OCI-M2 (cell line): ENCODE measurements around the gene NXF2B.
"Not testable (repeated sequence)": the region's sequence is repeated elsewhere in the genome, so short reads cannot be mapped to it uniquely, and the experiment has no call there.

ENCODE experiments used
- DNase-seq: peaks from one replicate; lab custom pipeline; 2025; ENCODE audit not compliant: unreplicated experiment; lab: John Stamatoyannopoulos, UW

NXF2B gene

GRCh38 chrX:102439908-102440307 lies at the start of gene NXF2B:
TSS of gene NXF2B (minus strand) at chrX:102440008. CDS start at chrX:102380036, 59,972 bp downstream.
- not testable (repeated sequence) for DNase-seq

- DNase-seq, result not testable (repeated sequence)
These were observed 39.0 kb upstream of the NXF2B start for GRCh38 chrX:102478765-102479164.

- DNase-seq, result not testable (repeated sequence)
These were observed 32.0 kb upstream of the NXF2B start, which contains the start of gene TCP11X2 for GRCh38 chrX:102471762-102472220. TSS of gene TCP11X2 (minus strand) at chrX:102471812.

- DNase-seq, result not testable (repeated sequence)
These were observed 30.4 kb upstream of the NXF2B start for GRCh38 chrX:102470215-102470614.

- not testable (repeated sequence) for DNase-seq
These were observed 18.8 kb upstream of the NXF2B start for GRCh38 chrX:102458615-102459014.

- not testable (repeated sequence) for DNase-seq
These were observed 25.3 kb downstream of the NXF2B start for GRCh38 chrX:102414493-102414892.

- no peak for DNase-seq
These were observed 93.9 kb downstream of the NXF2B start for GRCh38 chrX:102345916-102346315.

GRCh38 chrX:102341867-102342266 lies 97.9 kb downstream of the NXF2B start:
- DNase-seq, result no peak

GRCh38 chrX:102339312-102340298 lies 100.2 kb downstream of the NXF2B start:
- no peak for DNase-seq

GRCh38 chrX:102338162-102338561 lies 101.6 kb downstream of the NXF2B start:
- no peak for DNase-seq
